Bone marrow (tissue), 2 donors: ENCODE results near the gene S100A1.

Experiments
- DNase-seq, 2 donors: peaks; one replicate each; lab custom pipeline; 2025; lab: John Stamatoyannopoulos, UW

S100A1 gene

DNA sequence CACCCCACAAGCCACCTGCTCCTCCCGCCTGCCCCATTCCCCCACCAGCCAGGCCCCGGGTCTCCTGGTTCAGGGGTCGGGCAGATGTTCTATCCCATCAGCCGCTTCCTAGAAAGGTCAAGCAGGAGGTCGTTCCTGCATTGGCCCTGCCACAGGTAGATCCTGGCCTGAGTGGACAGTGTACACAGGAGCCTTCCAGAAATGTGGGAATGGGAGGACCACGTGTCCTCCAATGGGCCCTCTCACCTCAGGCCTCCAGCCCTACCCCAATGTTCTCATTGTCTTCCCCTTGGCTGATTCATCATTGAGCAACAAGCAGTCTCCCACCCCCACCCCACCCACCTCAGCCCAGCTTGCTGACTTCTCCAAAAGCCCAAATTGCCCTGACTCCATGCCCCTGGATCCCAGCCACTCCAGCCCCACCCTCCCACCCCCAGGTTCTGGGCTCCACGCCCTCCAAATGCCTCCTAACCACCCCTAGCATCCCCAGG lies 17.4 kb upstream of the S100A1 start:
- DNase-seq, result no peak

DNA sequence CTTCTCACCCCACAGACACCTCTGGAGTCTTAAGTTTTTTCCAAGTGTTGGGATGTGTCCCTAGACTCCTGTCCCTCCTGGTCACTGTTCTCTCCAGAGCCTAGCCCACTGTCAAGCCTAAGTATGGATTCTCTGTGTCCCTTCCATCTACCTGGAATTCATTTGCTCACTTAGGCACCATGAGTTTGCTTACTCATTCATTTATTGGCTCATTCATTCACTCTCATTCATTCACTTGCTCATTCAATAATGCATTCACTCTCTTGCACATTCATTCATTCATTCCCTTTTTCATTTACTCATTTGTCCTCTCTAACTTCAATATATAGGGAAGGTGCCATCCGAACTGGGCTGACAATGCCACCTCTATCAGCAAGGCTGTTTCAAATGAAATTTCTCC lies 16.9 kb upstream of the S100A1 start:
- DNase-seq, result no peak

GRCh38 chr1:153612111-153612754 lies 16.0 kb upstream of the S100A1 start:
- no peak for DNase-seq

- DNase-seq, result no peak
Measured at GRCh38 chr1:153612755-153613331, 15.4 kb upstream of the S100A1 start, which contains the start of gene S100A16. Gene S100A16 (minus strand): TSS chr1:153613137. CDS start chr1:153608151, 4,986 bp downstream.

- no peak for DNase-seq
Measured at GRCh38 chr1:153613406-153613805, 14.8 kb upstream of the S100A1 start.

- no peak for DNase-seq
Measured at GRCh38 chr1:153614189-153614900, 13.9 kb upstream of the S100A1 start.

DNA sequence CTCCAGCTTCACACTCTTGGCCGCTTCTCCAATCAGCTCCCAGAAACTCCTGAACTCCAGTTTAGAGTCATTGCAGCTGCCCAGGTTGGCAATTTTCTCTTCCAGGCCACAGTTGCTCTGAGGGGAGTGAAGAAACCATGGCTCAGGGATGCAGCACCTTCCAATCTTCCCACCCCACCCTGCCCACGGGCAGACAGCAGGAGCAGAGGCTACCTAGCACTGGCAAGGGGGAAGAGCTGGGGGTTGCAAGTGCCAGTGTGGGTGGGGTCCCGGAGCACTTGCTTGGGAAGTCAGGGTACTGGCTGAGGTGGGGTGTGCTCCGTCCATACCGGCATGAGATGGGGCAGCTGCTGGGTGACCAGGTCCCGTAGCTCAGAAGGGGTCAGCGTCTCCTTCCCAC lies 13.3 kb upstream of the S100A1 start:
- DNase-seq, result no peak

- DNase-seq, result no peak
Measured at GRCh38 chr1:153615406-153615805, 12.8 kb upstream of the S100A1 start.

DNA sequence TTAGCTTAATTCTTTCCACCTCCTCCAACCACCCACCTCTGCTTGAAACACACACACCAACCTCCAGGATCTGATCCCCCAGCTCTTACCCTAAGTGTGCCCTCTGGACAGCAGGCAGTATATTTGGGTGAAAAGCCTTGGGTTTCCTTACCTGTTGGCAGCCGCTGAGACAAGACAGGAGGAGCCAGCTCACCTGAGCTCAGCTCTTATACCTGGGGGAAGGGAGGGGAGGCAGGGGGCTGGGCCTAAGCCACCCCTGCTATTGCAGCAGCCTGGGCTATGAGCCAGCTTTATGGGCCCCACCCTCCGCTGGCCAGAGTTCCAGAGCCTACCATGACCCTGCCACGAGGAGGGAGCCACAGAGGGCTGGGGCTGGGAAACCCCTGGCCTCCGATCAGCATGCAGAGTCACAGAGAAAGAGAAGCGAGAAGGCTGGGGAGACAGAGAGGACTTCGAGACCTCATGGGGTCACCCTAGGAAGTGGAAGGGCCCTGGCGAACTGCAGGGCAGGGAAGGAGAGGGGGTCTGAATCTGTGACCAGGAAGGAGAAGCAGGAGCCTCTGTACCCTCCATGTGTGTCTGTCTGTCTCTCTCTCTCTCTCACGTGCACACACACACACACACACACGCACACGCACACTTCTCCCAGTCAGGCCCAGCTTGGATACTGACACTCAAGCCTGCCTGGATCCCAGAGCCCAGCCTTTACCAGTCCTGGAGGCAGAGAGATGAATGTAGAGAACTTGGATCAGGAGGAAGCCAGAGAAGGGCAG lies 11.9 kb upstream of the S100A1 start, which contains the start of gene S100A14:
Gene S100A14, minus strand, starts transcription at position 182 of the 773 bp plus-strand sequence. CDS start 467 bp downstream, outside the sequence.
- DNase-seq, result no peak

DNA sequence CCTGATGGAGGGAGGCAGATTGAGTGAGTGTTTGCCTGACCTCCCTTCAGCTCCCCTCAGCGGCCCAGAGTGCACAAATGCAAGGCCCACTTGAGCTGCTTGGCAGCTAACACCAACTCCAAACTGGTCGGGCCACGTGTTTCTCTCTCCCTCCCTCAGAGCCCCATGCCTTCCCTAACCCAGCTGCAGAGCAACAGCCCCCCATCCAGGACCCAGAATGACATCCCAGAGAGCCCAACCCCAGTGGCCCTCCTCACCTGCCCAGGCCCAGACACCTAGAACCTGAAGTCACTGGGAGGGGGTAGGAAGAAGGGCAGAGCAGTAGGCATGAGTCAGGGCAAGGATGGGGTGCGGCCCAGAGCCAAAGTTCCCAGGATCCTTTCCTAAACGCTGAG lies 11.3 kb upstream of the S100A1 start:
- DNase-seq, result no peak

- DNase-seq, result peak in 1 of 2 donors; percentile 77
Measured at GRCh38 chr1:153617663-153618062, 10.6 kb upstream of the S100A1 start.

DNA sequence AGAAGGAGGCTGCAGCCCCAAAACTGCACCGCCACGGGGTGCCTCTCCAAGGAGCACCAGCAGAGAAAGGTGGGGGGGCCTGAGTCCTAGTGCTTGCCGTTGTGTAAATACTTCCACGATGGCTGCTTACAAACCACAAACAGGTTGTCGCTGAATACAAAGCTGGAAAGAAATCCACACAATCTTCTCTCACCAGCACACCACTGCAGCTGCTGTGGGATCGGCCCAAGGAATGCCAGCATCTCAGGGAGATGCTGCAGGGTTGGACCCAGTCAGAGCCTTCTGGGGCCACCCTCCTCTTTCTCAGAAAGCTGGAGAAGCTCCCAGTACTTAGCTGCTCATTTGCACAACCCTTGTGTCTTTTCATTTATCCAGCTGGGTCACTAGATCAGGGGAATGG lies 9.1 kb upstream of the S100A1 start:
- DNase-seq, result no peak

DNA sequence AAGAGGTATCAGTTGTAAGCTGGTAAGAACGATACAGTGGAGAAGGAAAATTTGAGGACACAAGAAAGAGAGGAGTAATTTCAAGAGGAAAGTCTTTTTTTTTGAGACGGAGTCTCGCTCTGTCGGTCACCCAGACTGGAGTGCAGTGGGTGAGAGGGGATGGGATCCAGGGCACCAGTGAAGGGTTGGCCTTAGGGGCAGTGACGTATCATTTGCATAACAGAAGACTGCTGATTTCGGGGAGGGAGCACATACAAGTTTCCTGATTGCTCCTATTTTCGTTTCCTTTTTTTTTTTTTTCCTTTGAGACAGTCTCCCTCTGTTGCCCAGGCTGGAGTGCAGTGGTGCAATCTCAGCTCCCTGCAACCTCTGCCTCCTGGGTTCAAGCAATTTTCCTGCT lies 5.1 kb upstream of the S100A1 start:
- DNase-seq, result no peak

GRCh38 chr1:153624965-153625611 lies 3.1 kb upstream of the S100A1 start:
- DNase-seq, result no peak

DNA sequence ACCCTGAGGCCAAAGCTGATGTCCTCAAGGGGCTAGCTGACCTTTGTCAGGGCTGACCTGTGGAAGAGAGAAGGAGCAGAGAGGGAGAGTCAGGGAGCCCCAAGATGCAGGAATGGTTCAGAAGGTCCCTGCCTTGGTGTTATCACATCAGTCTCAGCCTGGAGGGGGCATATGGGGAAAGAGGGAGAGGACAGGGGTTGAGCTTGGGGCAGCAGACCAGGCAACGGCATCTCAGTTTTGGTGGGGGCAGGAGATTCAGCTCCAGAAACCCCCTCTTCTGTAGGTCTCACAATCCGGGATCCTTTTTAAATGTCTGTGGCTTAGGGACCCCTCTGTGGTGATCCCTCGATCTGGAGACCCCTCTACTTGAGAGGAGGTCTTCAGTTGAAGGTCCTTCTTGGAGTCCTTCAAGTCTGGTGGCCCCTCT lies 1.7 kb upstream of the S100A1 start:
- DNase-seq, result no peak

DNA sequence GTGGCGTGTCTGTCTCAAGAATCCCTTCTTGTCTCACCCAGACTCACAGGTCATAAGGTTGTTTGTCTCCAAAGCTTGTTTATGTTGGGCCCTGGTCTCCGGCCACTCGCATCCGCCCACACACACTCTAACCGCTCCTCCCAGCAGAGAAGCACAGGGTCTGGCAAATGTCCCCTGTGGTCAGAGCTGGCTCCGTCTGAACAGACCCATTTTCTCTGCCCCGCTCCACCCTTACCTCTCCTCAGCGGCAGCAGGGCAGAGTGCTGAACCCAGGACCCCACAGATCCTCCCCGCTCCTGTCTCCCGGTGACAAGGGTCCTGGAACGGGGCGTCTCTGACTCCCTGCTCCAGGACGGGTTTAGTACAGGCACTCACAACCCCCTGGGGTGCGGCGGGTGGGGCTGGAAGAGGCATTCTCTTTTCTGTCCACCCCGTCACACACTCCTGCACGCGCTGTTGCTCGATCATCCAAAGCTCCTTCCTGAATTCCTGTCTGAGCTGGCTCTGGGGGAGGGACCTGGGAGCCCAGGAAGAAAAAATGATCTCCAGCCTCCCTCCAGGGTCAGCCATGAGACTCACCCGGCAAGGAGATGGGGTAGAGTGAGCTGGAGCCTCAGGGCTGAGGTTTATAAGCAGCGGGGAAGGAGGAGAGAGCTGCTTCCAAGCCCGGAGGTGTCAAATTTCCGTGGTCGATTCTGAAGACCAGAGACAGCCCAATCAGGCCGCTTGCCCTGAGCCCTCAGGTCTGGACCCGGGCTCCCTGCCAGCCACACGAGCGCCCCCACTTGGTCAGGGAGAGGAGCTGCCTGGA lies 1.1 kb upstream of the S100A1 start, which contains the start of gene S100A13:
Gene S100A13, minus strand, starts transcription at position 602 of the 811 bp plus-strand sequence. CDS start 1,033 bp downstream, outside the sequence.
- no peak for DNase-seq

DNA sequence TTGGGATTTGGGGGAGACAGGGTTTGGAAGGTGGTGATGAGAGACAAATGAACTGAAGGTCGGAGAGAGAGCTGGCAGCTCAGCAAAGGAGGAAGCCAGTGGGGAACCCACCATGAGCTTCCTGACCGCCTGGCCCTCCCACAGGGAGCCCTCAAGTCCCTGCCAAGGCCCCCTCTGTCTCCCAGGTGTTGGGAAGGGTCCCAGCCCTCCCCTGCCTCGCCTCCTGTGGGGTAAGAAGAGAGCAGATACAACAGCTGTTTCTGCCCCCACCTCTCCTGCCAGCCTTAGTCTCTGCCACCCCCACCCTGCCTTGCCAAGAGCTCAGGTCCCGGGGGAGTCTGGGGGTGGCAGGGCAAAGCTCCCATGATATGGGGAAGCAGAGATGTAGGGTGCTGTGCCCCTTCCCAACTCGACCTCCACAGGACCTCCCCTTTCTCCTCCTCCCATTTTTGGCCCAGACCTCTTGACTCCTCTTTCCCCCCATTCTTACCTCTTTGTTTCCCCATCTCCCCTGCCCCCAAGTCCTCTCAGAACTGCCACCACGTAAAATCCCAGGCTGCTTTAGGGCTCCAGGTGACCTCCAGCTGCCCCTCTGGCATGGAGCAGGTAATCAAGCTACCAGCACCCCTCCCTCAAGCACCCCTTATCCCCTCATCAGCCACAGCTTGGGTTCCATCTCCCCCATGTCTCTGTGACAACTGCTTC lies 556 bp downstream of the S100A1 start:
- no peak for DNase-seq

DNA sequence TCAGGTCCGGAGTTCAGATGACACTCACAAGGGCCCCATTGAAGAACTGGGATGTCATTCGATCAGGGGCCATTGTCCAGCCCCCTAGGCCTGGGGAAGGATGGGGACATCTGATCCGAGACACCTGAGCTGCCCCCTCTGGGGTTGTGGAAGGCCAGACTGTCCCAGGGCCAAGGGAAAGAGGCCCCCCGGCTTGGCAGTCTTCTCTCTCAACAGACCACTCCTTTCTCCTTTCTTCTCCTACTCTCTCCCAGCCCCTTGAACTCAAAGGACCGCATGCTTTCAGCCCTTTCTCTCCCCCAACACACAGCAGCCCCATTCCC lies 1.1 kb downstream of the S100A1 start:
- DNase-seq, result no peak

- no peak for DNase-seq
Measured at GRCh38 chr1:153629971-153630370, 1.7 kb downstream of the S100A1 start.

DNA sequence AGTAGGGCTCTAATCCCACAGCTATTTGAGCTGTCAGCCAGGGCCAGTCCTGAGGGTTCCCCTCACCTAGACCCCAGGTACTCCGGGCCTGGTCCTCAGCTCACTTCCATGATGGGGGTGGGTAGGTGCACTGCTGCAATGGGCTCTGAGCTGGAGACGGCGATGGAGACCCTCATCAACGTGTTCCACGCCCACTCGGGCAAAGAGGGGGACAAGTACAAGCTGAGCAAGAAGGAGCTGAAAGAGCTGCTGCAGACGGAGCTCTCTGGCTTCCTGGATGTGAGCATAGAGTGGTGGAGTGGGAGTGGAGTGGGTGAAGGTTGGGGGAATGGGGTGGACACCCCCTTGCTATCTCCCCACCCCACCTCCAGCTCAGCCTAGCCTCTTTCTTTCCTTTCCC lies 2.1 kb downstream of the S100A1 start:
- DNase-seq, result no peak
